GM12878 (cell line): Measurements from ENCODE around the gene STK11. TPM values are rescaled to one million over a fixed set of nuclear protein-coding genes. Genes with fewer than 3 reads are reported as not detected.

ENCODE experiments used
- ATF3 ChIP-seq: IDR thresholded peaks from 2 replicates; pipeline ENCODE4 v1.6.1; 2011; ENCODE audit warnings: low read depth, mild to moderate bottlenecking, low read length, moderate library complexity, borderline replicate concordance; ENCODE audit errors: extremely low read depth
- BMI1 ChIP-seq: fragments of 450-650 bp; IDR thresholded peaks from 2 replicates; pipeline ENCODE4 v1.6.1; 2016; ENCODE audit warnings: mild to moderate bottlenecking, moderate library complexity, borderline replicate concordance
- CREB1 ChIP-seq: IDR thresholded peaks from 2 replicates; pipeline ENCODE4 v1.6.1; 2012; ENCODE audit warnings: low read depth, mild to moderate bottlenecking, inconsistent platforms
- DPF2 ChIP-seq: fragments of 450-650 bp; IDR thresholded peaks from 2 replicates; pipeline ENCODE4 v1.6.1; 2017; ENCODE audit warnings: mild to moderate bottlenecking
- EP300 ChIP-seq, 2 experiments: fragments of 150-350 bp in 1 of 2; IDR thresholded peaks; 2 replicates each; pipeline ENCODE4 v1.6.1; 2011 to 2012; ENCODE audit warnings: low read depth in 2 of 2, low read length in 2 of 2, borderline replicate concordance in 1 of 2, improper control_type of control experiment in 1 of 2, inconsistent platforms in 1 of 2; ENCODE audit not compliant: control insufficient read depth in 1 of 2
- GATAD2B ChIP-seq: fragments of 450-650 bp; conservative IDR thresholded peaks from 2 replicates; pipeline ENCODE4 v1.6.1; 2017; ENCODE audit warnings: low read depth, mild to moderate bottlenecking, moderate library complexity
- NFXL1 ChIP-seq: fragments of 450-650 bp; IDR thresholded peaks from 2 replicates; pipeline ENCODE4 v1.6.1; 2017; ENCODE audit warnings: antibody characterized with exemption, mild to moderate bottlenecking, borderline replicate concordance
- NFYB ChIP-seq: IDR thresholded peaks from 2 replicates; pipeline ENCODE4 v1.6.1; 2011; ENCODE audit warnings: low read depth, mild to moderate bottlenecking, low read length, improper control_type of control experiment, moderate library complexity; ENCODE audit not compliant: insufficient read depth
- NRF1 ChIP-seq: conservative IDR thresholded peaks from 2 replicates; pipeline ENCODE4 v1.6.1; 2011; ENCODE audit warnings: mild to moderate bottlenecking, low read depth, low read length, improper control_type of control experiment
- POLR2A ChIP-seq: IDR thresholded peaks from 2 replicates; pipeline ENCODE4 v1.6.1; 2011; ENCODE audit warnings: low read depth, mild to moderate bottlenecking, low read length
- POLR2AphosphoS5 ChIP-seq: IDR thresholded peaks from 2 replicates; pipeline ENCODE4 v1.6.1; 2011; ENCODE audit warnings: mild to moderate bottlenecking, low read length, inconsistent platforms
- SMAD5 ChIP-seq: IDR thresholded peaks from 2 replicates; pipeline ENCODE4 v1.6.1; 2016; ENCODE audit warnings: antibody characterized with exemption, low read depth
- YY1 ChIP-seq: IDR thresholded peaks from 2 replicates; pipeline ENCODE4 v1.6.1; 2011; ENCODE audit warnings: low read depth, mild to moderate bottlenecking, low read length
- ZNF217 ChIP-seq: fragments of 450-650 bp; IDR thresholded peaks from 2 replicates; pipeline ENCODE4 v1.6.1; 2017; ENCODE audit warnings: antibody characterized with exemption, mild to moderate bottlenecking
- polyA plus RNA-seq, 11 experiments: library from polyadenylated mRNA; depleted of rRNA in 4 of 11; unstranded in 6 of 11; stranded (reverse) in 5 of 11; fragments of >200 nt; fragmentation: Nextera tagmentation in 4 of 11; fragmentation: Illumina TruSeq in 1 of 11; extraction: Ambion mirVana in 4 of 11; extraction: Trizol in 1 of 11; gene quantifications; 1 replicate in 1 of 11; 2 replicates in 10 of 11; pipeline versions ENCODE4 v1.2.1 to v1.2.3, GENCODE V29; 2011 to 2016; ENCODE audit warnings: inconsistent platforms in 2 of 11, missing spikeins in 2 of 11, low read depth in 1 of 11
- total RNA-seq, 4 experiments: library from RNA; depleted of rRNA in 3 of 4; stranded (reverse); fragments of >200 nt in 3 of 4; fragmentation: Illumina TruSeq in 1 of 4; extraction: Trizol in 1 of 4; gene quantifications; 2 replicates each; pipeline versions ENCODE4 v1.2.1 to v1.2.3, GENCODE V29; 2013 to 2021
- TF ChIP-seq, protein P1 (sequence below): fragments of 450-650 bp; IDR thresholded peaks from 2 replicates; pipeline ENCODE4 v1.6.1; 2014; ENCODE audit warnings: mild to moderate bottlenecking

Gene STK11
- total and polyA plus RNA-seq, 10 of the 15 experiments (the other 5 are each of a cell fraction or from before 2014, with no cell fraction given), result 0.33 to 71.0 (median 23.8) TPM

- TF ChIP-seq GATAD2B (peak; percentile 79), CREB1 (no peak), EP300 (IDR thresholded peaks at IDR 0.05; ENCODE audit: borderline replicate concordance in 1 of 2, control insufficient read depth in 1 of 2, low read depth in 2 of 2, low read length in 2 of 2) (no peak), BMI1 (no peak), DPF2 (no peak; the same call in 1 of the 2 replicates), NFXL1 (no peak), SMAD5 (no peak), ATF3 (no peak), NFYB (no peak), YY1 (no peak), ZNF217 (peak; percentile 77), NRF1 (no peak), POLR2A (peak; percentile 20; the same call in 1 of the 2 replicates), POLR2AphosphoS5 (no peak)
- TF ChIP-seq, protein P1, sequence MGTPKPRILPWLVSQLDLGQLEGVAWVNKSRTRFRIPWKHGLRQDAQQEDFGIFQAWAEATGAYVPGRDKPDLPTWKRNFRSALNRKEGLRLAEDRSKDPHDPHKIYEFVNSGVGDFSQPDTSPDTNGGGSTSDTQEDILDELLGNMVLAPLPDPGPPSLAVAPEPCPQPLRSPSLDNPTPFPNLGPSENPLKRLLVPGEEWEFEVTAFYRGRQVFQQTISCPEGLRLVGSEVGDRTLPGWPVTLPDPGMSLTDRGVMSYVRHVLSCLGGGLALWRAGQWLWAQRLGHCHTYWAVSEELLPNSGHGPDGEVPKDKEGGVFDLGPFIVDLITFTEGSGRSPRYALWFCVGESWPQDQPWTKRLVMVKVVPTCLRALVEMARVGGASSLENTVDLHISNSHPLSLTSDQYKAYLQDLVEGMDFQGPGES, result no peak
Observed at GRCh38 chr19:1259876-1260748, 54.5 kb downstream of the STK11 start (continued).
